ENCODE results near the gene JARID2. TPM values are rescaled to one million over a fixed set of nuclear protein-coding genes. Genes with fewer than 3 reads are reported as not detected.

The JARID2 gene
- total RNA-seq, 1 experiment from 2014 or later: 6.0 TPM

DNA sequence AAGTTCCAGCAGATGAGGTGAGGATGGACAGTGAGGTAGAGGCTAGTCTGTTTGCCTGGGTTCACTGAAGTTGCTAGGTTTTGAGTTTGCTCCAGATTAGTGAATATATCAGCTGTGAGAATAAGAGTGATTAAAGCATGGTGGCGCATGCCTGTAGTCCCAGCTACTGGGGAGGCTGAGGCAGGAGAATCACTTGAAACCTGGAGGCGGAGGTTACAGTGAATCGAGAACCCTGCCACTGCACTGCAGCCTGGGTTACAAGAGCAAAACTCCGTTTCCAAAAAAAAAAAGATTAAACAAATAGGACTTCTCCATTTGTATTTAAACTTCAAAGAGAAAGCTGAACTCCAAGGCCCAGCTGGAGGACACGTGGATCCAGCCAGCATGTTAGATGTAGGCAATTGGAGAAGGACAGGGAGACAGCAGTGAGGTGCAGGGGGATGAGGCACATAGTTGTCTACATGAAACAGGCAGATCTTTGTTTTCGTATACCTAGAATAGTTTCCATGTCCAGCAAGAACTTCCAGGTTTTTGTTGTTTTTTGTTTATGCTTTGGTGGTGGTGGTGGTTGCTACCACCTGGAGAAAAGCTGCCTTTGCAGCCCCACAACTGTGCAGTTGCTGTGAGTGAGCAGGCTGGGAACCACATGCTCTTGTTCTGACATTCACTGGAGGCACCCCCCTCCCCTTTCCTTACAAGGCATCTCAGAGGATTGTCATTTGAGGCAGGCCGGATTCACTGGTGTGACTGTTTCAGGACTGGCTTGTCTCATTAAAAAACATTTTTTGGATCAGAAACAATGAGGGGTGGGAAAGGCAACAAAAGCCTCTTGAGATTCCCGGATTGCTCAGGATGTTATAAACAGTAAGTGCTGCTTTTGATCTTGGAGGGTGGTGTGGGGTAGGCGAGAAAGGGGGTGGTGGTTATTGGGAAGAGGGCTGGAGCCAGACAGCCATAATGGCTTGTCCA, 72.3 kb downstream of the JARID2 start:
- ATAC-seq (no peak), DNase-seq (ENCODE audit: low read depth, low spot score) (no peak)
- intact Hi-C loops (cut with micrococcal nuclease; ENCODE audit: unreplicated experiment): no loop called here
- no peaks in the 10 kb centered on the region for H3K27me3 ChIP-seq (ENCODE audit: control insufficient read depth, insufficient read depth, low read length)
- H3K9me3 ChIP-seq (ENCODE audit: control insufficient read depth, insufficient read depth, low read depth, low read length): no peaks in the 10 kb centered on the region
- in situ Hi-C loops (cut with HindIII; ENCODE audit: low pct_unique_long_range_greater_than_20kb, low sequenced_read_pairs): no loop called here
- H3K4me1 ChIP-seq (ENCODE audit: control insufficient read depth, insufficient read depth, low read length): no peaks in the 10 kb centered on the region
- TF ChIP-seq, protein P1, sequence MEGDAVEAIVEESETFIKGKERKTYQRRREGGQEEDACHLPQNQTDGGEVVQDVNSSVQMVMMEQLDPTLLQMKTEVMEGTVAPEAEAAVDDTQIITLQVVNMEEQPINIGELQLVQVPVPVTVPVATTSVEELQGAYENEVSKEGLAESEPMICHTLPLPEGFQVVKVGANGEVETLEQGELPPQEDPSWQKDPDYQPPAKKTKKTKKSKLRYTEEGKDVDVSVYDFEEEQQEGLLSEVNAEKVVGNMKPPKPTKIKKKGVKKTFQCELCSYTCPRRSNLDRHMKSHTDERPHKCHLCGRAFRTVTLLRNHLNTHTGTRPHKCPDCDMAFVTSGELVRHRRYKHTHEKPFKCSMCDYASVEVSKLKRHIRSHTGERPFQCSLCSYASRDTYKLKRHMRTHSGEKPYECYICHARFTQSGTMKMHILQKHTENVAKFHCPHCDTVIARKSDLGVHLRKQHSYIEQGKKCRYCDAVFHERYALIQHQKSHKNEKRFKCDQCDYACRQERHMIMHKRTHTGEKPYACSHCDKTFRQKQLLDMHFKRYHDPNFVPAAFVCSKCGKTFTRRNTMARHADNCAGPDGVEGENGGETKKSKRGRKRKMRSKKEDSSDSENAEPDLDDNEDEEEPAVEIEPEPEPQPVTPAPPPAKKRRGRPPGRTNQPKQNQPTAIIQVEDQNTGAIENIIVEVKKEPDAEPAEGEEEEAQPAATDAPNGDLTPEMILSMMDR (IDR thresholded peaks at IDR 0.05): no peak
- TF ChIP-seq POLR2AphosphoS5 (IDR thresholded peaks at IDR 0.05; ENCODE audit: low read depth, low read length) (no peak), SIN3A (IDR thresholded peaks at IDR 0.05; ENCODE audit: borderline replicate concordance, insufficient read depth, low read depth, low read length) (no peak), TCF7L2 (IDR thresholded peaks at IDR 0.05; ENCODE audit: low read depth, low read length) (no peak)
- TF ChIP-seq, protein P2, sequence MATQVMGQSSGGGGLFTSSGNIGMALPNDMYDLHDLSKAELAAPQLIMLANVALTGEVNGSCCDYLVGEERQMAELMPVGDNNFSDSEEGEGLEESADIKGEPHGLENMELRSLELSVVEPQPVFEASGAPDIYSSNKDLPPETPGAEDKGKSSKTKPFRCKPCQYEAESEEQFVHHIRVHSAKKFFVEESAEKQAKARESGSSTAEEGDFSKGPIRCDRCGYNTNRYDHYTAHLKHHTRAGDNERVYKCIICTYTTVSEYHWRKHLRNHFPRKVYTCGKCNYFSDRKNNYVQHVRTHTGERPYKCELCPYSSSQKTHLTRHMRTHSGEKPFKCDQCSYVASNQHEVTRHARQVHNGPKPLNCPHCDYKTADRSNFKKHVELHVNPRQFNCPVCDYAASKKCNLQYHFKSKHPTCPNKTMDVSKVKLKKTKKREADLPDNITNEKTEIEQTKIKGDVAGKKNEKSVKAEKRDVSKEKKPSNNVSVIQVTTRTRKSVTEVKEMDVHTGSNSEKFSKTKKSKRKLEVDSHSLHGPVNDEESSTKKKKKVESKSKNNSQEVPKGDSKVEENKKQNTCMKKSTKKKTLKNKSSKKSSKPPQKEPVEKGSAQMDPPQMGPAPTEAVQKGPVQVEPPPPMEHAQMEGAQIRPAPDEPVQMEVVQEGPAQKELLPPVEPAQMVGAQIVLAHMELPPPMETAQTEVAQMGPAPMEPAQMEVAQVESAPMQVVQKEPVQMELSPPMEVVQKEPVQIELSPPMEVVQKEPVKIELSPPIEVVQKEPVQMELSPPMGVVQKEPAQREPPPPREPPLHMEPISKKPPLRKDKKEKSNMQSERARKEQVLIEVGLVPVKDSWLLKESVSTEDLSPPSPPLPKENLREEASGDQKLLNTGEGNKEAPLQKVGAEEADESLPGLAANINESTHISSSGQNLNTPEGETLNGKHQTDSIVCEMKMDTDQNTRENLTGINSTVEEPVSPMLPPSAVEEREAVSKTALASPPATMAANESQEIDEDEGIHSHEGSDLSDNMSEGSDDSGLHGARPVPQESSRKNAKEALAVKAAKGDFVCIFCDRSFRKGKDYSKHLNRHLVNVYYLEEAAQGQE (IDR thresholded peaks at IDR 0.05; ENCODE audit: insufficient read depth in 1 of 2, low read depth in 2 of 2, low read length in 1 of 2): no peak
- no peak overlapping the region for H3K4me3 ChIP-seq (ENCODE audit: low read depth in 2 of 2, low read length in 2 of 2)
- POLR2A ChIA-PET: interaction anchor here (0.6 kb wide), 1 partner anchor 351 kb away, joined by 5 read pairs; no protein-coding TSS in a partner anchor
- no peak overlapping the region for H3K27ac ChIP-seq (ENCODE audit: low read length)
- BruUV-seq (replicated peaks): no TSS peak
- H3K36me3 ChIP-seq (ENCODE audit: control insufficient read depth, insufficient read depth, low read length): no peaks in the 10 kb centered on the region
- CTCF ChIA-PET: no interaction called here

DNA sequence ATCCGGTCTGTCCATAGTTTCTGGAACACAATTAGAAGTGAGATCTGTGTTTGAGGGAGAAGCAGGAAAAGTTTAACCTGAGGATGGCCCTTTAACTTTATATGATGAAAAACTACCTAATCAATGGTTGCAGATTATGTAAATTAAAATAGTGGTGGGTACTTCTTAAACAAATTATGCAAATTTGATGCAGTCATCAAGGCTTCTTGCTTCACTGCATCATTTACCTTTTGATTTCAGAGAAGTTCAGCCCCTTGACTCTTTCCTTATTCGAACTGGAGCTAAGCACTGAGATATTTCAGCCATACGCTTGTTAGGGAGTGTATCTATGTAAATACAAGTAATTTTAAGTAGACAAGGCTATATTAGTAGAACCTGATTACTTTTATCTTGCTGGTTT, 73.8 kb downstream of the JARID2 start:
- ChIA-PET CTCF (no interaction called here), POLR2A (no interaction called here)
- Histone ChIP-seq H3K9me3 (ENCODE audit: control insufficient read depth, insufficient read depth, low read depth, low read length) (no peaks in the 10 kb centered on the region), H3K4me3 (ENCODE audit: low read depth in 2 of 2, low read length in 2 of 2) (no peak overlapping the region), H3K36me3 (ENCODE audit: control insufficient read depth, insufficient read depth, low read length) (no peaks in the 10 kb centered on the region), H3K27me3 (ENCODE audit: control insufficient read depth, insufficient read depth, low read length) (no peaks in the 10 kb centered on the region), H3K27ac (ENCODE audit: low read length) (no peak overlapping the region), H3K4me1 (ENCODE audit: control insufficient read depth, insufficient read depth, low read length) (no peaks in the 10 kb centered on the region)
- no TSS peak for BruUV-seq (replicated peaks)
- intact Hi-C loops (cut with micrococcal nuclease; ENCODE audit: unreplicated experiment) (no loop called here), in situ Hi-C loops (cut with HindIII; ENCODE audit: low pct_unique_long_range_greater_than_20kb, low sequenced_read_pairs) (no loop called here)
- TF ChIP-seq, protein P1 (IDR thresholded peaks at IDR 0.05): no peak
- no peak for TF ChIP-seq POLR2AphosphoS5 (IDR thresholded peaks at IDR 0.05; ENCODE audit: low read depth, low read length)
- no peak for TF ChIP-seq SIN3A (IDR thresholded peaks at IDR 0.05; ENCODE audit: borderline replicate concordance, insufficient read depth, low read depth, low read length)
- TF ChIP-seq, protein P2 (IDR thresholded peaks at IDR 0.05; ENCODE audit: insufficient read depth in 1 of 2, low read depth in 2 of 2, low read length in 1 of 2): no peak
- no peak for TF ChIP-seq TCF7L2 (IDR thresholded peaks at IDR 0.05; ENCODE audit: low read depth, low read length)
- ATAC-seq: no peak
- DNase-seq (ENCODE audit: low read depth, low spot score): no peak
